GM21723 (cell line): ENCODE measurements around the gene TBC1D4.
"Not testable (repeated sequence)": the region's sequence is repeated elsewhere in the genome, so short reads cannot be mapped to it uniquely, and the experiment has no call there.

ENCODE experiments used
- ATAC-seq: cut with Tn5 transposase; IDR thresholded peaks from one replicate; pipeline ENCODE4 v1.9.1; 2021; ENCODE audit warnings: mild to moderate bottlenecking, moderate library complexity; ENCODE audit not compliant: unreplicated experiment

Gene TBC1D4

GRCh38 chr13:75364131-75364713 is 117.7 kb downstream of the TBC1D4 start:
- ATAC-seq: no peak

DNA sequence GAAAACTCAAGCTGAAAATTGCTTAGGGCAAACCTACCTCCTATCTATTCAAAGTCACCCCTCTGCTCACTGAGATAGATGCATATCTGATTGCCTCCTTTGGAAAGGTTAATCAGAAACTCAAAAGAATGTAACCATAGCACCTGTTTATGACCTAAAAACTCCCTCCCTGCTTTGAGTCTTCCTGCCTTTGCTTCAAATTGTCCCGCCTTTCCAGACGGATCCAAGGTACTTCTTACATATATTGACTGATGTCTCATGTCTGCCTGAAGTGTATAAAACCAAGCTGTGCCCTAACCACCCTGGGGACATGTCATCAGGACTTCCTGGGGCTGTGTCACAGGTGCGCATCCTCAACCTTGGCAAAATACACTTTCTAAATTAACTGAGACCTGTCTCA is 118.6 kb downstream of the TBC1D4 start:
- ATAC-seq: no peak

DNA sequence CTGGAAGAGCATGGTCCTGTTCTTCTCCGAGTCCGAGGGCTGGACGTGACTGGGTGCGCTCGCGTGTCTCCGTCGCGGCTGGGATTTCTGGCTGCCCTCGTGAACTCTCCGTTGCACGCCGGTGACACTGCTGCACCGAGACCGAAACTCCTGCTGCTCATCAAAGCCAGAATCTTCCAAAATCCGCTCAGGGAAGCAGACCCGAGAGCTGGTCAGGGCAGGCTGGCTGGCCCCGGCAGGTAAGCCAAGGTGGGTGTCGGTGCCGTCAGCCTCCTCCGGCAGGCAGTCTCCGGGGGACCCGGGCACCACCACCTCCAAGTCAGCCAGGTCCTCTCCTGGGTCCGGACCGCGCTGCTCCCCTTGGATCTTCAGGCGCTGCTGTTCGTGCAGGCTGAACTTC is 119.9 kb downstream of the TBC1D4 start:
- ATAC-seq: no peak

DNA sequence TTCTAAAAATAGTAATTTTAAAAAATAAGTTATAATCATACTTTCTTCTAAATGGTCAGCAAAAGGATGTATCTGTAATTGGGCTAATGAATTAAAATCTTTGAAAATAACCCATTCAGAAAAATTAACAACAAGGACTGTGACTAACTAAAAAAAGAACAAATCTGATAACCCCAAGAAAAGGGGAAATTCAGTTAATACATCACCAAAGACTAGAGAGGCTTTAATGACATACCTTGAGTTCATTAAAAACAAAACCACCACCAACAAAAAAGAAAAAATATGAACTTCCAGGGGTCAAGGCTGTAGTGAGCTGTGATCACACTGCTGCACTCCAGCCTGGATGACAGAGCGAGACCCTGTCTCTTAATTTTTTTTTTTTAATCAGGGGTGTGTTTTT is 121.8 kb downstream of the TBC1D4 start:
- no peak for ATAC-seq

DNA sequence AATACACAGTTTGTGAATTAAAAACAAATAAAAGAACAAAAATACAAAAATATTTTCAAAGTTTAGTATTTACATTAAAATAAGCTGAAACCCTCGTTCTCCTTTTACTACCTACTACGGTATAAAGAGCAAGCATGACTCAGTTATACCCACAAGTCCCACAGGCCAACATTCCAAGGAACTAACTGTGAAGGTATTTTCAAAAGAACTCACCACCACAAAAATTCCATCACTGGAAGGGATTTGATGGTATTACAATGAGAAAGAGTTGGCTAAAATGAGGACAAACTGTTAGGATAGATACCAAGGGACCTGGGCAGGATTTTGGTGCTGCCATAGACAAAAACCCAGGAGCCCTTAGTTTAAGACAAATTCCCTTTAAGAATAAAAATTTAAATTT is 122.7 kb downstream of the TBC1D4 start:
- no peak for ATAC-seq

- ATAC-seq: peak; percentile 93
These were observed 124.2 kb downstream of the TBC1D4 start for GRCh38 chr13:75357576-75358289.

DNA sequence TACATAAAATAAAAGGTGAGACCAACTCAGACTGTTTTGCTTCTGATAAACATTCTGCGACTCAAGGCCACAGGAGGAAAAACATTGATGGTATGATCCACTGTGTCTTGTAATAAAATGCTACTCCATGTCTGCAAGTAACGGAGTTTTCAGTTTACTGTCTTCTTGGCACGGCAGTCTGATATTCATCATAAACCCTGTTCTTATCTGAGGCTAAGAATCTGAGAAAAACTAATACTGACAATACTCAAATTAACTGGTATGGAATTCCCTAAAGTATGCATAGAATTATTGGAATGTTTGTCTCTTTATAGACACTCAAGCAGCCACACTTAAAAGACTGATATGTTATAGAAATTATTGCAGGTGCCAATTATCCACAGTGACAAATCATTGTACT is 125.5 kb downstream of the TBC1D4 start:
- ATAC-seq: no peak

- no peak for ATAC-seq
These were observed 126.4 kb downstream of the TBC1D4 start for GRCh38 chr13:75355609-75356008.

DNA sequence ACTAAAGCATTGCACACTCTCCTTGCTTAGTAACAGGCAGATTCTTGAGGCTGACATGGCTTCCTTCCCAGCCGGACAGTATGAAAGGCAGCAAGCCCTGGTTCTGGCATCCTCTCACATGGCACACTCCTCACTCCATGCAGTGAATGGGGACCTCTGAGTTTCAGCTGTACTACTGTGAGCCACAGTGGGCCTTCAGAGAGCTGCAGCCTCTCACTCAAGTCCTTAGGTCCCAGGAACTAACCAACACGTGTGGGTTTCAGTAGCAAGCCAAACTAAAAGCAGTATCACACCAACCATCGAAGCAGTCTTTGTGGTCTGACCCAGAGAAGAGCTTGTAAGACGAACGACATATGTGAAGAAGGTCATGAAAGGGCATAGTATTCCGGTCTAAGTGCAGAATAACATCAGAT is 128.2 kb downstream of the TBC1D4 start:
- peak; percentile 64 for ATAC-seq

- no peak for ATAC-seq
These were observed 129.2 kb downstream of the TBC1D4 start for GRCh38 chr13:75352641-75353327.

DNA sequence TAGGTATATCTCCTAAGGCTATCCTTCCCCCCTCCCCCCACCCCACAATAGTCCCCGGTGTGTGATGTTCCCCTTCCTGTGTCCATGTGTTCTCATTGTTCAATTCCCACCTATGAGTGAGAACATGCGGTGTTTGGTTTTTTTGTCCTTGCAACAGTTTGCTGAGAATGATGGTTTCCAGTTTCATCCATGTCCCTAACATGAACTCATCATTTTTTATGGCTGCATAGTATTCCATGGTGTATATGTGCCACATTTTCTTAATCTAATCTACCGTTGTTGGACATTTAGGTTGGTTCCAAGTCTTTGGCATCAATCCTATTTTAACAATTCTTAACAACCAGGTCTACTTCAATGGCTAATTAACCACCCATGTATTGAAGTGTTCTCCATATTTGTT is 130.4 kb downstream of the TBC1D4 start:
- ATAC-seq: not testable (repeated sequence)

- no peak for ATAC-seq
These were observed 134.0 kb downstream of the TBC1D4 start for GRCh38 chr13:75347925-75348324.

GRCh38 chr13:75347457-75347856 is 134.5 kb downstream of the TBC1D4 start:
- no peak for ATAC-seq

DNA sequence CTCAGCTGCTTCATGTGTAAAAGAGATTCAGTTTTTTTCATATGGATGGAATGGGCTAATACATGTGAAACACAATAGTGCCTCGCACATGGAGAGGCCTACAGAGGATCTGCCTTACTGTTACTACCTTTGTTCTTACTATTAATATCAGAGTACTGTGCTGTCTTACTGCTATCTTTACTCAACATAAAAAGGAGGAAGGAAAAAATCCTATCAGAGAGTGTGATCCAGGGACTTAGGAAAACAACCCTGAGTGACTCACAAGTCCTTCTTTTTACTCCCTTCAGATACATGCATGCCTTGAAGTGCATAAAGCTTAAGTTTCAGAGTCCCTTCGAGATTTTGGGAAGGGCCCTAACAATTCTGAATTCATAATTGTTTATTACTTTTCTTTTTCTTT is 136.8 kb downstream of the TBC1D4 start:
- ATAC-seq: no peak

DNA sequence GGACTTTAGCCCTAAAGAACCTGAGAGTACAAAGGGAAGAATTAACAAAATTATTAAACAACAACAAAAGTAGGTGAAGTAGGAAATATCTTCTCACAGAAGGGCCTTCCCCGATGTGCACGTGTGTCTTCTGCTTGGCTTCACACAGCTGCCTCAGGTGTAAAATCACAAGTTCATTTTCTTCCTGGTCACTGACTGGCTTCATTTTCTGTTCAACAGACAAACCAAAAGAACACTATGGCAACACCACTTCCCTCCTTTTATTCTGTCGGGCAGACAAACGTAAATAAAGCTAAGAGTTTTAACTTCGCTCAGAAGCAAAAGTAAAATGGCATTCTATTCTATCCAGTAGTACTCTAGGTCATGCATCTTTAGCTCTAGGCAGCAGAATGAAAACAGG is 140.9 kb downstream of the TBC1D4 start:
- ATAC-seq: peak; percentile 86

GRCh38 chr13:75339635-75340374 is 142.2 kb downstream of the TBC1D4 start:
- ATAC-seq: no peak

DNA sequence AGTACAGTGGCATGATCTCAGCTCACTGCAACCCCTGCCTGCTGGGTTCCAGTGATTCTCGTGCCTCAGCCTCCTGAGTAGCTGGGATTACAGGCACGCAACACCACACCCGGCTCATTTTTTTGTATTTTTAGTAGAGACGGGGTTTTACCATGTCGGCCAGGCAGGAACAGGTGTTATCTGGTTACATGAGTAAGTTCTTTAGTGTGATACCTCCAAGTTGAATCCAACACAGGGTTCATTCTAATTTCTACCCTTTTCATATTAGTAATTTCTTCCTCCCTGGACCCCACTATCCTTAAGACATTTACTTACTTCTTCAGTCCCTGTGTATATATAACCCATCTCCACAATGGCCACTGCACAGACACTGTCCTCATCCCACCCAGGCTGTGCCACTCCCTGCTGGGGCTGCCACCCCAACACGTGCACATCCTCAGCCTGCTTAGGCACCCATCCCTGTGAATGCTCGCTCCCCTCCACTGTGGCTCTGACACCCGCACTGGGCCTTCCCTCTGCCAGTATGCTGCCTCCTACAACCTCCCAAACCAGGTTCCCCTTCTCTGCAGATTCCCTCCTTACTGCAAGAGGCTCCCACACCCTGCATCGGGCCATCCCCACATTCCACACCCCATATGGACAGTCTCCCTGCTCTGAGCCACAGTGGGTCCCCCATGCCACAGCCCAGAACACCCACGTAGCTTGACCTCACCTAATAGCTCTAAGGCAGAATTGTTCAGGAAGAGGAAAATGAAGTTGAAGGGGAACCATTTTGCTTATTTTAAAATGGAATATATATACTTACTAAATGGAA is 147.1 kb downstream of the TBC1D4 start:
- no peak for ATAC-seq

DNA sequence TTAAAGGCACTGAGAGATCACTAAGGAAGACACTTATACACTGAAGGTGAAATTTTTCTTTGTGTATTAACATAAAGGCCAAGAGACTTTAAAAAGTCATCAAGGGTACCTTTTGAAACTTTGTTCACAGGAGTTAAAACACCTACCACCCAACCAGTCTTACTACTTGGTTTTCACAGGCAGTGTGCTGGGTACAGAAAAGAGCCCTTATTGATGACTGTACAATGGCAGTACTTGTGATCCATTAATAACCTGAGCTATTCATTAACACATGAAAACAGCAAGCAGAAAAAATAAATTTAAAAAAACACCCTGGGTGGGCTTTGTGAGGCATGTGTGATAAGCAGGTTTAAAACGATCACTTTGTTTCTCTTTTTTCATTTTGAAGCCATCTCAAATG is 148.9 kb downstream of the TBC1D4 start:
- no peak for ATAC-seq

- no peak for ATAC-seq
These were observed 150.1 kb downstream of the TBC1D4 start for GRCh38 chr13:75331792-75332349.

GRCh38 chr13:75330770-75331169 is 151.2 kb downstream of the TBC1D4 start:
- ATAC-seq: no peak
